ENCODE measurements around the gene SRGAP3. TPM values are rescaled to one million over a fixed set of nuclear protein-coding genes. Genes with fewer than 3 reads are reported as not detected.

Gene SRGAP3
- total and polyA plus RNA-seq, 3 donors from 2014 or later: 16.5 to 65.9 (median 58.5) TPM

DNA sequence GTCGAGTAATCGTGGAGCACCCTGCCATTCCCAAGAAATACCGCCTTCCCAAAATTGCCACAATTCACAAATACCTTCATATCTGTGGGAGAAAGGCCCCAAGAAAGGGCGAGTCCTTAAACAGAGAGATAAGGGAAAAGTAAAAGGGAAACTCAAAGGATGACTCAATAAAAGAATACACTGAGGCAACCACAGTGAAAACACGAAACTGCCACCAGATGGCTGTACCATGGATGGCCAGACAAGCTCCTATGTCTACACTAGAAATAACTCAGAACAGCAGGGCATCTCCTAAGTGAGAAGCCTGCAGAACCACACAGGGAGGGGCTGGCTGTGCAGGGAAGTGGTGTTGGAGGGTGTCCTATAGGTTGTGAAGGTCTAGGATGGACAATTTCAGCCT lies 25.0 kb downstream of the SRGAP3 start:
- intact Hi-C loops (cut with DNase I; ENCODE audit: low total_unique reads): no loop called here
- 81% methylated on average over 5 of the region's 5 CpGs for WGBS, 2 donors
- H3K27ac ChIP-seq: no peak overlapping the region
- TF ChIP-seq, protein P1, sequence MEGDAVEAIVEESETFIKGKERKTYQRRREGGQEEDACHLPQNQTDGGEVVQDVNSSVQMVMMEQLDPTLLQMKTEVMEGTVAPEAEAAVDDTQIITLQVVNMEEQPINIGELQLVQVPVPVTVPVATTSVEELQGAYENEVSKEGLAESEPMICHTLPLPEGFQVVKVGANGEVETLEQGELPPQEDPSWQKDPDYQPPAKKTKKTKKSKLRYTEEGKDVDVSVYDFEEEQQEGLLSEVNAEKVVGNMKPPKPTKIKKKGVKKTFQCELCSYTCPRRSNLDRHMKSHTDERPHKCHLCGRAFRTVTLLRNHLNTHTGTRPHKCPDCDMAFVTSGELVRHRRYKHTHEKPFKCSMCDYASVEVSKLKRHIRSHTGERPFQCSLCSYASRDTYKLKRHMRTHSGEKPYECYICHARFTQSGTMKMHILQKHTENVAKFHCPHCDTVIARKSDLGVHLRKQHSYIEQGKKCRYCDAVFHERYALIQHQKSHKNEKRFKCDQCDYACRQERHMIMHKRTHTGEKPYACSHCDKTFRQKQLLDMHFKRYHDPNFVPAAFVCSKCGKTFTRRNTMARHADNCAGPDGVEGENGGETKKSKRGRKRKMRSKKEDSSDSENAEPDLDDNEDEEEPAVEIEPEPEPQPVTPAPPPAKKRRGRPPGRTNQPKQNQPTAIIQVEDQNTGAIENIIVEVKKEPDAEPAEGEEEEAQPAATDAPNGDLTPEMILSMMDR (IDR thresholded peaks at IDR 0.05): no peak
- TF ChIP-seq POLR2A (IDR thresholded peaks at IDR 0.05): no peak
- H3K9me3 ChIP-seq: no peaks in the 10 kb centered on the region
- no peak overlapping the region for H3K4me3 ChIP-seq
- peaks cover 15% of the 10 kb centered on the region for H3K4me1 ChIP-seq
- DNase-seq: no peak
- no peaks in the 10 kb centered on the region for H3K27me3 ChIP-seq
- no peaks in the 10 kb centered on the region for H3K36me3 ChIP-seq (ENCODE audit: low read depth, missing control alignments)

DNA sequence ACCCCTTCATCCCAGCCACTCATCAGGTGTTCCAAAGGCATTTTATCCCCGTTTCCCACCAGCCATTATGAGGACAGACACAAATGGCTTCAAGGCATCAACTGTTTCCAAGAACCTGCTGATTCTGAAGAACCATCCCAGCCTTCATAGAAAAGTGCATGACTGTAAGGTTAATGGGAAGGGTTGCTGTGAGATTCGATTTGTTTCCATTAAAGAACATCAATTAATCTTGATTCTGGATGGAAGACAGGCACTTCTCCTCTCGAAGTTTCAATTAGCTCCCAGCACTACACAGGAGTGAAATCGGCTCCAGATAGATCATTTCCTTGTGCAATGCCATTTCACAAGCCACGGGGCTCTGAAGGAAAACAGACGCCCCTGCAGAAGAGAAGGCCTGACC lies 25.8 kb downstream of the SRGAP3 start:
- no peaks in the 10 kb centered on the region for H3K36me3 ChIP-seq (ENCODE audit: low read depth, missing control alignments)
- intact Hi-C loops (cut with DNase I; ENCODE audit: low total_unique reads): no loop called here
- no peak for TF ChIP-seq POLR2A (IDR thresholded peaks at IDR 0.05)
- H3K4me3 ChIP-seq: no peak overlapping the region
- no peaks in the 10 kb centered on the region for H3K9me3 ChIP-seq
- H3K27me3 ChIP-seq: no peaks in the 10 kb centered on the region
- H3K27ac ChIP-seq: no peak overlapping the region
- no peak for DNase-seq
- 78 to 79% methylated on average over 6 of the region's 6 CpGs for WGBS, 2 donors
- peaks cover 10% of the 10 kb centered on the region for H3K4me1 ChIP-seq

DNA sequence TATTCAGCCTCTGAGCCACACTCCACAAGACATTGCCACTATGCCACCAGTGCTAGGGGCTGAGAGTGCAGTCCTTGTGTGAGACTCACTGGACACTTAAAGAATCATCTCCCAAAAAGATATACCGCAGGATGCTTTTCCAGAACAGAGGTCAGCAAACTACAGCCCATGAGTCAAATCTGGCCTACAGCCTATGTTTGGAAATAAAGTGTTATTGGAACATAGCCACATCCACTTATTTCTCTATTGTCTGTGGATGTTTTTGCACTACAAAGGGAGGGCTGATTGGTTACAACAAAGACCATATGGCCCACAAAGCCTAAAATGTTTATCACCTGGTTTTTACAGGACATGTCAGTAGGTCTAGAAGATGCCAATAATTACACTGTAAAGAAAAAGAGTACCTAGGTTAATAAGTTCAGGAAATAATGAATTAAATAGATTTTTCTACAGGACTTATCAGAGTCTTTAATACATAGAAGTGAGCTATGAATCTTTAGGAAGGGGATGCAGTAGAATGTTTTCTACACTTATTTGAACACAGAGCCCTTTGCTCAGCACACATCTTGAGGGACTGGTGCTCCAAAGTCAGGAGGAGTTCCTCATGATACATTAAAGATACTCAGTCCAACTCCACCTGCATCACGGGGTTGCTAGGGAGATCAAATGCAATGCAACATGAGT lies 26.3 kb downstream of the SRGAP3 start:
- no peak for TF ChIP-seq POLR2A (IDR thresholded peaks at IDR 0.05)
- TF ChIP-seq, protein P1 (IDR thresholded peaks at IDR 0.05): no peak
- 89 to 95% methylated on average over 2 of the region's 2 CpGs for WGBS, 2 donors

DNA sequence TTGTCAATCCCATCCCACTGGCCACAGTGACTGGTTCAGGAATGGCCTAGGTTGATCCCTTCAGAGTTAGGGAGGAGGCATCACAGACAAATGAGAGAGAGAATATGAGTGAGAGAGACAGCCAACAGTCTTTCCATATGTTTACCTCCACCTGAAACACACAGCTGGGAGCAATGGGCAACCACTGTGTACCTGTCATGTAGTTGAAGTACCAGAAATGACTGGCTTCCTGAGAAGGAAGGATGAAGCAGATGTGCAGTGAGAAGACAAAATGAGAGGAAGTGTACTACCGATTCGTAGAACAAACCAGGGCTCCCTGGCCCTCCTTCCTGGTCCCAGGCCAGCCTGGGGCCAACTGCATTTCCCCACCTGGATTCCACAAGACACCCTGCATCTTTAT lies 27.4 kb downstream of the SRGAP3 start:
- Histone ChIP-seq H3K9me3 (no peaks in the 10 kb centered on the region), H3K4me1 (peaks cover 10% of the 10 kb centered on the region), H3K27me3 (no peaks in the 10 kb centered on the region), H3K27ac (no peak overlapping the region), H3K36me3 (ENCODE audit: low read depth, missing control alignments) (no peaks in the 10 kb centered on the region), H3K4me3 (no peak overlapping the region)
- intact Hi-C loops (cut with DNase I; ENCODE audit: low total_unique reads): no loop called here
- no peak for DNase-seq
- no peak for TF ChIP-seq POLR2A (IDR thresholded peaks at IDR 0.05)
- TF ChIP-seq, protein P1 (IDR thresholded peaks at IDR 0.05): no peak
- 79 to 86% methylated on average over 2 of the region's 2 CpGs for WGBS, 2 donors

More for the DNA sequence above, 26.3 kb downstream of the SRGAP3 start:
- Histone ChIP-seq H3K27ac (no peak overlapping the region), H3K4me1 (peaks cover 10% of the 10 kb centered on the region), H3K9me3 (no peaks in the 10 kb centered on the region), H3K36me3 (ENCODE audit: low read depth, missing control alignments) (no peaks in the 10 kb centered on the region), H3K27me3 (no peaks in the 10 kb centered on the region), H3K4me3 (no peak overlapping the region)
- intact Hi-C loops (cut with DNase I; ENCODE audit: low total_unique reads): no loop called here
- no peak for DNase-seq

DNA sequence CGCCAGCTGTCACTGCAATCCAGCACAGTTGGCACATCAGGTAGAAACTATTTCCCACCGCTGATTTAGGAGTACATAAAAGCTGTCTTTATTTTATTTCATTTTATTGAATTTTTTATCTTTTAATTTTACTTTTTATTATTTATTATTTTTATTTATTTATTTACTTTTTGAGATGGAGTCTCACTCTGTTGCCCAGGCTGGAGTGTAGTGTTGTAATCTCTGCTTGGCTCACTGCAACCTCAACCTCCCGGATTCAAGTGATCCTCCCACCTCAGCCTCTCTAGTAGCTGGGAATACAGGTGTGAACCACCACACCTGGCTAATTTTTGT lies 31.0 kb downstream of the SRGAP3 start:
- no peak overlapping the region for H3K4me3 ChIP-seq
- H3K27ac ChIP-seq: no peak overlapping the region
- intact Hi-C loops (cut with DNase I; ENCODE audit: low total_unique reads): no loop called here

More for the DNA sequence above, 31.0 kb downstream of the SRGAP3 start:
- TF ChIP-seq, protein P1 (IDR thresholded peaks at IDR 0.05): no peak
- TF ChIP-seq POLR2A (IDR thresholded peaks at IDR 0.05): no peak
- Histone ChIP-seq H3K27me3 (no peaks in the 10 kb centered on the region), H3K4me1 (no peaks in the 10 kb centered on the region), H3K36me3 (ENCODE audit: low read depth, missing control alignments) (no peaks in the 10 kb centered on the region), H3K9me3 (no peaks in the 10 kb centered on the region)
- 91 to 93% methylated on average over 3 of the region's 3 CpGs for WGBS, 2 donors
- DNase-seq: no peak

Measured in testis (tissue), 3 donors.